Neural cell (in vitro differentiated cells): ENCODE measurements around the gene PATZ1. TPM values are rescaled to one million over a fixed set of nuclear protein-coding genes. Genes with fewer than 3 reads are reported as not detected.

Experiments used
- H2AFZ ChIP-seq: fragments of 200-600, 300-800 bp; sonication (generic), shearing (Covaris generic); 2 replicates; pipeline ENCODE4 v1.6.0; 2014; ENCODE audit warnings: low read depth, mild to moderate bottlenecking, antibody characterized with exemption, low read length, moderate library complexity
- H3F3A ChIP-seq: fragments of 200-600 bp; shearing (Covaris generic); 2 replicates; pipeline ENCODE4 v1.6.1; 2016; ENCODE audit warnings: mild to moderate bottlenecking, moderate library complexity, mixed read lengths, antibody characterized with exemption, low read length; ENCODE audit not compliant: insufficient read depth, poor library complexity, severe bottlenecking
- H3K27ac ChIP-seq: fragments of 200-600, 300-800 bp; sonication (generic), shearing (Covaris generic); 2 replicates; pipeline ENCODE4 v1.5.1; 2014; ENCODE audit warnings: mild to moderate bottlenecking, low read length, moderate library complexity
- H3K27me3 ChIP-seq: fragments of 300-800, 200-600 bp; sonication (generic), shearing (Covaris generic); 2 replicates; pipeline ENCODE4 v1.6.0; 2014; ENCODE audit warnings: mild to moderate bottlenecking, low read depth, low read length, moderate library complexity; ENCODE audit not compliant: insufficient read depth
- H3K36me3 ChIP-seq: fragments of 300-800, 200-600 bp; sonication (generic), shearing (Covaris generic); 2 replicates; pipeline ENCODE4 v1.5.1; 2014; ENCODE audit warnings: mild to moderate bottlenecking, antibody characterized with exemption, low read length, moderate library complexity; ENCODE audit not compliant: insufficient read depth
- H3K4me2 ChIP-seq: fragments of 300-800, 200-600 bp; sonication (generic), shearing (Covaris generic); 2 replicates; pipeline ENCODE4 v1.6.0; 2014; ENCODE audit warnings: mild to moderate bottlenecking, low read length
- H3K4me3 ChIP-seq: fragments of 300-800, 200-600 bp; sonication (generic), shearing (Covaris generic); 2 replicates; pipeline ENCODE4 v1.5.1; 2014; ENCODE audit warnings: mild to moderate bottlenecking, low read length, moderate library complexity
- H3K79me2 ChIP-seq: fragments of 200-600 bp; shearing (Covaris generic); replicated peaks from 2 replicates; pipeline ENCODE4 v1.6.0; 2014; ENCODE audit warnings: mild to moderate bottlenecking, low read length, moderate library complexity; ENCODE audit not compliant: insufficient read depth
- H3K9ac ChIP-seq: fragments of 300-800, 200-600 bp; sonication (generic), shearing (Covaris generic); 2 replicates; pipeline ENCODE4 v1.6.1; 2016; ENCODE audit warnings: mild to moderate bottlenecking, low read length, mixed read lengths
- H3K9me2 ChIP-seq: fragments of 200-600 bp; shearing (Covaris generic); 2 replicates; pipeline ENCODE4 v1.6.1; 2016; ENCODE audit warnings: mild to moderate bottlenecking, low read length, mixed read lengths; ENCODE audit not compliant: insufficient read depth
- H3K9me3 ChIP-seq: fragments of 200-600, 300-800 bp; sonication (generic), shearing (Covaris generic); 2 replicates; pipeline ENCODE4 v1.6.1; 2016; ENCODE audit warnings: mild to moderate bottlenecking, mixed run types, low read length, moderate library complexity, mixed read lengths
- H4K20me1 ChIP-seq: fragments of 200-600 bp; shearing (Covaris generic); 2 replicates; pipeline ENCODE4 v1.6.1; 2016; ENCODE audit warnings: mild to moderate bottlenecking, mixed run types; ENCODE audit not compliant: insufficient read depth
- EP300 ChIP-seq: fragments of 450-650 bp; conservative IDR thresholded peaks from 2 replicates; pipeline ENCODE4 v1.6.1; 2014; ENCODE audit warnings: antibody characterized with exemption, mild to moderate bottlenecking, moderate library complexity; ENCODE audit not compliant: poor library complexity, severe bottlenecking
- EZH2 ChIP-seq: fragments of 200-600, 300-800 bp; shearing (Covaris generic), sonication (generic); IDR thresholded peaks from 2 replicates; pipeline ENCODE4 v1.6.1; 2014; ENCODE audit warnings: antibody characterized with exemption, low read length, borderline replicate concordance, mild to moderate bottlenecking; ENCODE audit not compliant: insufficient read depth, poor library complexity, severe bottlenecking
- MXI1 ChIP-seq: fragments of 450-650 bp; conservative IDR thresholded peaks from 2 replicates; pipeline ENCODE4 v1.6.1; 2014; ENCODE audit warnings: antibody characterized with exemption, mild to moderate bottlenecking; ENCODE audit not compliant: poor library complexity, severe bottlenecking
- POLR2AphosphoS5 ChIP-seq: IDR thresholded peaks from 2 replicates; pipeline ENCODE4 v1.6.1; 2012
- RAD21 ChIP-seq: fragments of 450-650 bp; conservative IDR thresholded peaks from 2 replicates; pipeline ENCODE4 v1.6.1; 2014; ENCODE audit warnings: antibody characterized with exemption, mild to moderate bottlenecking, moderate library complexity
- SMC3 ChIP-seq: fragments of 450-650 bp; conservative IDR thresholded peaks from 2 replicates; pipeline ENCODE4 v1.6.1; 2014; ENCODE audit warnings: antibody characterized with exemption, mild to moderate bottlenecking, moderate library complexity; ENCODE audit not compliant: poor library complexity
- TAF1 ChIP-seq: IDR thresholded peaks from 2 replicates; pipeline ENCODE4 v1.6.1; 2012; ENCODE audit warnings: low read depth
- polyA plus RNA-seq: library from polyadenylated mRNA; depleted of rRNA; stranded (reverse); fragments of >200 nt; gene quantifications from 2 replicates; pipeline ENCODE4 v1.2.3, GENCODE V29; 2014
- TF ChIP-seq, protein P1 (sequence below): IDR thresholded peaks from 2 replicates; pipeline ENCODE4 v1.6.1; 2012; ENCODE audit warnings: borderline replicate concordance
- TF ChIP-seq, protein P2 (sequence below): fragments of 450-650 bp; IDR thresholded peaks from 2 replicates; pipeline ENCODE4 v1.5.1; 2014; ENCODE audit warnings: antibody characterized with exemption, mild to moderate bottlenecking, moderate library complexity; ENCODE audit not compliant: poor library complexity, severe bottlenecking

Gene PATZ1
- polyA plus RNA-seq, 1 donor from 2014 or later, result 33.5 TPM

DNA sequence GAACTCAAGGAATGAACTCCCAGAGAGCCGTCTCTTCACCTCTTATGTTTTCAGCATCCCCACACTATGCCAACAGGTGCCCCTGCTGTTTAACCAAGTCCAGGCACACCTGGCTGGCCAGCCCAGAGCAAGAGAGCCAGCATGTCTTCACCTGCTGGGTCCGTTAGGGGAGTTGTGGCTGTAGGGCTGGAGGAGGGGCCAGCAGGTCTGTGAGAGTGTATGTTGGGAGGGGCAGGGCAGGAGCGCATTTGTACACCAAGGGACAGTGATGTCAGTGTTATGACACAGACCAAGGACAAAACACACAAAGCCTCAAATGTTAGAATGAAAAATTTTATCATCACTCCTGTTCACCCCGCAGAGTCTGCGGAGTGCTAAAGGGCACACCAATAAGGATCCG is 5.8 kb downstream of the PATZ1 start:
- Histone ChIP-seq H2AFZ (no peak overlapping the region), H3K9me2 (no peaks in the 10 kb centered on the region), H3K79me2 (peaks cover 56% of the 10 kb centered on the region), H3F3A (no peaks in the 10 kb centered on the region), H4K20me1 (no peaks in the 10 kb centered on the region), H3K4me3 (peak overlapping the region; percentile 91), H3K4me2 (no peak overlapping the region), H3K27ac (no peak overlapping the region), H3K27me3 (no peaks in the 10 kb centered on the region), H3K9ac (no peak overlapping the region), H3K9me3 (no peaks in the 10 kb centered on the region), H3K36me3 (no peaks in the 10 kb centered on the region)
- TF ChIP-seq RAD21, result no peak
- TF ChIP-seq, protein P1, sequence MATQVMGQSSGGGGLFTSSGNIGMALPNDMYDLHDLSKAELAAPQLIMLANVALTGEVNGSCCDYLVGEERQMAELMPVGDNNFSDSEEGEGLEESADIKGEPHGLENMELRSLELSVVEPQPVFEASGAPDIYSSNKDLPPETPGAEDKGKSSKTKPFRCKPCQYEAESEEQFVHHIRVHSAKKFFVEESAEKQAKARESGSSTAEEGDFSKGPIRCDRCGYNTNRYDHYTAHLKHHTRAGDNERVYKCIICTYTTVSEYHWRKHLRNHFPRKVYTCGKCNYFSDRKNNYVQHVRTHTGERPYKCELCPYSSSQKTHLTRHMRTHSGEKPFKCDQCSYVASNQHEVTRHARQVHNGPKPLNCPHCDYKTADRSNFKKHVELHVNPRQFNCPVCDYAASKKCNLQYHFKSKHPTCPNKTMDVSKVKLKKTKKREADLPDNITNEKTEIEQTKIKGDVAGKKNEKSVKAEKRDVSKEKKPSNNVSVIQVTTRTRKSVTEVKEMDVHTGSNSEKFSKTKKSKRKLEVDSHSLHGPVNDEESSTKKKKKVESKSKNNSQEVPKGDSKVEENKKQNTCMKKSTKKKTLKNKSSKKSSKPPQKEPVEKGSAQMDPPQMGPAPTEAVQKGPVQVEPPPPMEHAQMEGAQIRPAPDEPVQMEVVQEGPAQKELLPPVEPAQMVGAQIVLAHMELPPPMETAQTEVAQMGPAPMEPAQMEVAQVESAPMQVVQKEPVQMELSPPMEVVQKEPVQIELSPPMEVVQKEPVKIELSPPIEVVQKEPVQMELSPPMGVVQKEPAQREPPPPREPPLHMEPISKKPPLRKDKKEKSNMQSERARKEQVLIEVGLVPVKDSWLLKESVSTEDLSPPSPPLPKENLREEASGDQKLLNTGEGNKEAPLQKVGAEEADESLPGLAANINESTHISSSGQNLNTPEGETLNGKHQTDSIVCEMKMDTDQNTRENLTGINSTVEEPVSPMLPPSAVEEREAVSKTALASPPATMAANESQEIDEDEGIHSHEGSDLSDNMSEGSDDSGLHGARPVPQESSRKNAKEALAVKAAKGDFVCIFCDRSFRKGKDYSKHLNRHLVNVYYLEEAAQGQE, result no peak
- no peak for TF ChIP-seq EP300
- no peak for TF ChIP-seq POLR2AphosphoS5
- no peak for TF ChIP-seq TAF1
- TF ChIP-seq, protein P2, sequence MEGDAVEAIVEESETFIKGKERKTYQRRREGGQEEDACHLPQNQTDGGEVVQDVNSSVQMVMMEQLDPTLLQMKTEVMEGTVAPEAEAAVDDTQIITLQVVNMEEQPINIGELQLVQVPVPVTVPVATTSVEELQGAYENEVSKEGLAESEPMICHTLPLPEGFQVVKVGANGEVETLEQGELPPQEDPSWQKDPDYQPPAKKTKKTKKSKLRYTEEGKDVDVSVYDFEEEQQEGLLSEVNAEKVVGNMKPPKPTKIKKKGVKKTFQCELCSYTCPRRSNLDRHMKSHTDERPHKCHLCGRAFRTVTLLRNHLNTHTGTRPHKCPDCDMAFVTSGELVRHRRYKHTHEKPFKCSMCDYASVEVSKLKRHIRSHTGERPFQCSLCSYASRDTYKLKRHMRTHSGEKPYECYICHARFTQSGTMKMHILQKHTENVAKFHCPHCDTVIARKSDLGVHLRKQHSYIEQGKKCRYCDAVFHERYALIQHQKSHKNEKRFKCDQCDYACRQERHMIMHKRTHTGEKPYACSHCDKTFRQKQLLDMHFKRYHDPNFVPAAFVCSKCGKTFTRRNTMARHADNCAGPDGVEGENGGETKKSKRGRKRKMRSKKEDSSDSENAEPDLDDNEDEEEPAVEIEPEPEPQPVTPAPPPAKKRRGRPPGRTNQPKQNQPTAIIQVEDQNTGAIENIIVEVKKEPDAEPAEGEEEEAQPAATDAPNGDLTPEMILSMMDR, result no peak
- TF ChIP-seq SMC3, result no peak
- no peak for TF ChIP-seq EZH2
- TF ChIP-seq MXI1, result no peak

DNA sequence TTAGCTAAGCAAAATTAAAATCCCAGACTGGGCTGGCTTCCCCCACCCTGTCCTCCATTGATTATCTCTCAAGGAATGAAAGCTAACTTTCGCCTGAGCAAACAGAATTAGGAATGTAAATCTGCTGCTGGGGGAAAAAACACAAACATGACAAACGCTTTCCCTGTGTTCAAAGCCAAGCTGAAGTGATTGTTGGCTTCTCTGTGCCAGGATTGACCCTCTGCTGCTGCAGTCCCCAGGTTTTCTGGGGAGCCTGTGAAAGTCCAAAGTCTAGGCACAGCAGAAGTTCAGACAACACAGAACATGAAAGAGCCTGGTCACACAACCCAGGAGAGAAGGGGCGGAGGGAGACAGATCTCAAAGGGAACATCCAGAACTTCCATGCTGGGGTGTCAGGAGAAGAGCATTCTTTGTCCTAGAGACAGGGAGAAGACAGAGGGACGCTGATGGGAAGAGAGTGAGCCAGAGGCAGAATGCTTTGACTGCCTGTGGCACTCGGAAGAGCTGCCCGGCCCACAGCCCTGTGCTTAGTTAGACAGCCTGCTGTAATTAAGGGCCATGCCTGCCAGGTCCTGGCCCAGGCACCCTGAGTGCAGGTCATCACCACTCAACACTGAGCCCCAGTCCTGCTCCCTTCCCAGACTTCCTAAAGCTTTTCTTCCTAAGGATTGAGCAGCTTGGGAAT is 6.9 kb downstream of the PATZ1 start:
- H3K79me2 ChIP-seq, result peaks cover 46% of the 10 kb centered on the region
- H3K36me3 ChIP-seq, result peaks cover 7% of the 10 kb centered on the region
- no peak overlapping the region for H3K4me3 ChIP-seq
- no peak overlapping the region for H3K9ac ChIP-seq
- no peaks in the 10 kb centered on the region for H3F3A ChIP-seq
- H3K4me2 ChIP-seq, result no peak overlapping the region
- no peak overlapping the region for H3K27ac ChIP-seq
- no peak overlapping the region for H2AFZ ChIP-seq
- H4K20me1 ChIP-seq, result no peaks in the 10 kb centered on the region
- no peaks in the 10 kb centered on the region for H3K27me3 ChIP-seq
- TF ChIP-seq EP300 (no peak), TAF1 (no peak), MXI1 (no peak), RAD21 (no peak), SMC3 (no peak), POLR2AphosphoS5 (no peak), EZH2 (no peak)
- TF ChIP-seq, protein P1, result no peak
- TF ChIP-seq, protein P2, result no peak
- no peaks in the 10 kb centered on the region for H3K9me3 ChIP-seq
- H3K9me2 ChIP-seq, result no peaks in the 10 kb centered on the region
